Nephron (organoid): ENCODE results near the gene FBXO39.
"Not testable (repeated sequence)": the region's sequence is repeated elsewhere in the genome, so short reads cannot be mapped to it uniquely, and the experiment has no call there.

Experiments
- H3K27ac Mint-ChIP-seq, 3 experiments: 2 replicates each; pipeline ENCODE4 v1.8.0; 2020; ENCODE audit warnings: mixed read lengths in 3 of 3, mild to moderate bottlenecking in 2 of 3, moderate library complexity in 1 of 3
- H3K27me3 Mint-ChIP-seq: 2 replicates; pipeline ENCODE4 v1.8.0; 2021; ENCODE audit warnings: low read depth, mild to moderate bottlenecking, moderate library complexity, mixed read lengths
- H3K36me3 Mint-ChIP-seq: 2 replicates; pipeline ENCODE4 v1.8.0; 2020; ENCODE audit warnings: low read depth, mixed read lengths
- H3K4me1 Mint-ChIP-seq: 2 replicates; pipeline ENCODE4 v1.8.0; 2020; ENCODE audit warnings: mixed read lengths
- H3K4me3 Mint-ChIP-seq, 3 experiments: 2 replicates each; pipeline ENCODE4 v1.8.0; 2020; ENCODE audit warnings: mild to moderate bottlenecking in 3 of 3, mixed read lengths in 3 of 3, moderate library complexity in 2 of 3
- H3K9me3 Mint-ChIP-seq: 2 replicates; pipeline ENCODE4 v1.8.0; 2020; ENCODE audit warnings: mixed read lengths
- TF ChIP-seq, protein P1 (sequence below), 3 experiments: fragments of 200-600 bp; sonication (generic); IDR thresholded peaks; one replicate each; pipeline ENCODE4 v1.5.0; 2021; ENCODE audit warnings: antibody characterized with exemption in 3 of 3; ENCODE audit not compliant: unreplicated experiment in 3 of 3

The FBXO39 gene

GRCh38 chr17:6761779-6762178 is 14.2 kb upstream of the FBXO39 start:
- Mint-ChIP-seq H3K4me3 (no peak overlapping the region), H3K27me3 (peaks cover 45% of the 10 kb centered on the region), H3K9me3 (no peaks in the 10 kb centered on the region), H3K4me1 (no peaks in the 10 kb centered on the region), H3K36me3 (no peaks in the 10 kb centered on the region), H3K27ac (no peak overlapping the region)
- TF ChIP-seq, protein P1, sequence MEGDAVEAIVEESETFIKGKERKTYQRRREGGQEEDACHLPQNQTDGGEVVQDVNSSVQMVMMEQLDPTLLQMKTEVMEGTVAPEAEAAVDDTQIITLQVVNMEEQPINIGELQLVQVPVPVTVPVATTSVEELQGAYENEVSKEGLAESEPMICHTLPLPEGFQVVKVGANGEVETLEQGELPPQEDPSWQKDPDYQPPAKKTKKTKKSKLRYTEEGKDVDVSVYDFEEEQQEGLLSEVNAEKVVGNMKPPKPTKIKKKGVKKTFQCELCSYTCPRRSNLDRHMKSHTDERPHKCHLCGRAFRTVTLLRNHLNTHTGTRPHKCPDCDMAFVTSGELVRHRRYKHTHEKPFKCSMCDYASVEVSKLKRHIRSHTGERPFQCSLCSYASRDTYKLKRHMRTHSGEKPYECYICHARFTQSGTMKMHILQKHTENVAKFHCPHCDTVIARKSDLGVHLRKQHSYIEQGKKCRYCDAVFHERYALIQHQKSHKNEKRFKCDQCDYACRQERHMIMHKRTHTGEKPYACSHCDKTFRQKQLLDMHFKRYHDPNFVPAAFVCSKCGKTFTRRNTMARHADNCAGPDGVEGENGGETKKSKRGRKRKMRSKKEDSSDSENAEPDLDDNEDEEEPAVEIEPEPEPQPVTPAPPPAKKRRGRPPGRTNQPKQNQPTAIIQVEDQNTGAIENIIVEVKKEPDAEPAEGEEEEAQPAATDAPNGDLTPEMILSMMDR (IDR thresholded peaks at IDR 0.05; ENCODE audit: unreplicated experiment in 3 of 3) = no peak

- Mint-ChIP-seq H3K36me3 (no peaks in the 10 kb centered on the region), H3K4me1 (no peaks in the 10 kb centered on the region), H3K9me3 (peaks cover 20% of the 10 kb centered on the region), H3K27ac (no peak overlapping the region), H3K4me3 (no peak overlapping the region), H3K27me3 (peaks cover 44% of the 10 kb centered on the region)
- TF ChIP-seq, protein P1 (IDR thresholded peaks at IDR 0.05; ENCODE audit: unreplicated experiment in 3 of 3) = no peak
These were observed 7.6 kb upstream of the FBXO39 start for GRCh38 chr17:6768447-6768846.

GRCh38 chr17:6772016-6772415 is 4.0 kb upstream of the FBXO39 start:
- H3K4me3 Mint-ChIP-seq = no peak overlapping the region
- H3K27me3 Mint-ChIP-seq = peaks cover 65% of the 10 kb centered on the region
- peaks cover 34% of the 10 kb centered on the region for H3K9me3 Mint-ChIP-seq
- TF ChIP-seq, protein P1 (IDR thresholded peaks at IDR 0.05; ENCODE audit: unreplicated experiment in 3 of 3) = no peak
- H3K4me1 Mint-ChIP-seq = no peaks in the 10 kb centered on the region
- no peaks in the 10 kb centered on the region for H3K36me3 Mint-ChIP-seq
- H3K27ac Mint-ChIP-seq = no peak overlapping the region

- peaks cover 86% of the 10 kb centered on the region for H3K27me3 Mint-ChIP-seq
- not testable (repeated sequence) for H3K4me3 Mint-ChIP-seq, H3K36me3 Mint-ChIP-seq, H3K4me1 Mint-ChIP-seq, H3K27ac Mint-ChIP-seq
- H3K9me3 Mint-ChIP-seq = peaks cover 21% of the 10 kb centered on the region
These were observed 1.1 kb upstream of the FBXO39 start for GRCh38 chr17:6774906-6775305.

GRCh38 chr17:6779411-6779810 is 3.4 kb downstream of the FBXO39 start:
- TF ChIP-seq, protein P1 (IDR thresholded peaks at IDR 0.05; ENCODE audit: unreplicated experiment in 3 of 3) = no peak
- H3K4me1 Mint-ChIP-seq = no peaks in the 10 kb centered on the region
- no peaks in the 10 kb centered on the region for H3K36me3 Mint-ChIP-seq
- H3K9me3 Mint-ChIP-seq = peaks cover 15% of the 10 kb centered on the region
- H3K27me3 Mint-ChIP-seq = peaks cover 92% of the 10 kb centered on the region
- no peak overlapping the region for H3K27ac Mint-ChIP-seq
- no peak overlapping the region for H3K4me3 Mint-ChIP-seq

- H3K4me1 Mint-ChIP-seq = no peaks in the 10 kb centered on the region
- H3K9me3 Mint-ChIP-seq = peaks cover 14% of the 10 kb centered on the region
- H3K27ac Mint-ChIP-seq = no peak overlapping the region
- H3K36me3 Mint-ChIP-seq = no peaks in the 10 kb centered on the region
- H3K4me3 Mint-ChIP-seq = no peak overlapping the region
- peaks cover 87% of the 10 kb centered on the region for H3K27me3 Mint-ChIP-seq
- TF ChIP-seq, protein P1 (IDR thresholded peaks at IDR 0.05; ENCODE audit: unreplicated experiment in 3 of 3) = no peak
These were observed 4.0 kb downstream of the FBXO39 start for GRCh38 chr17:6780001-6780400.
